ENCODE data around the gene USP2.

DNA sequence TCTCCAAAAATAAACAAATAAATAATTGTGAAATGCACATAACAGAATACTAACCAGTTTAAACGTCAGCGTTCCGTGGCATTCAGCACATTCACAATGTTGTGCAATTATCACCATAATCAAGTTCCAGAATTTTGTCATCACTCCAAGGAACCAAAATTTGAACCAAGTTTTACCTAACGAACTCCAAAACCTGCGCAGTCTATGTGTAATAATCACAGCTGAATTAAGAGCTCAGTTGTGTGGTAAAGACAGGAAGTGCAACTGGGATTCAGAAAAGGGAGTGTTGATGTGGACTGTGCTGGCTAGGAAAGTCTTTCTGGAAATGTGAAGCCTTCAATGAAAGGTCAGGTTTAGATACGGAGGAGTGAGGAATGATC lies 59.1 kb downstream of the USP2 start:
- TF ChIP-seq POLR2AphosphoS5 (IDR thresholded peaks at IDR 0.05; ENCODE audit: borderline replicate concordance, low read depth, low read length) (no peak), EZH2 (IDR thresholded peaks at IDR 0.05) (no peak), FOXP2 (optimal IDR thresholded peaks at IDR 0.05; ENCODE audit: control extremely low read depth, extremely low read length, insufficient read depth) (no peak)

Data from SK-N-MC (cell line).